GM21526 (cell line): ENCODE data around the gene HRH2.
"Not testable (repeated sequence)": the region's sequence is repeated elsewhere in the genome, so short reads cannot be mapped to it uniquely, and the experiment has no call there.

ENCODE experiments used
- ATAC-seq: cut with Tn5 transposase; IDR thresholded peaks from one replicate; pipeline ENCODE4 v1.9.1; 2021; ENCODE audit warnings: moderate library complexity; ENCODE audit not compliant: unreplicated experiment, low FRiP score

HRH2 gene

GRCh38 chr5:175657593-175658271 is at the start of gene HRH2:
Gene HRH2 (plus strand): TSS chr5:175658071. CDS start chr5:175683234, 25,163 bp downstream.
- ATAC-seq, result no peak

DNA sequence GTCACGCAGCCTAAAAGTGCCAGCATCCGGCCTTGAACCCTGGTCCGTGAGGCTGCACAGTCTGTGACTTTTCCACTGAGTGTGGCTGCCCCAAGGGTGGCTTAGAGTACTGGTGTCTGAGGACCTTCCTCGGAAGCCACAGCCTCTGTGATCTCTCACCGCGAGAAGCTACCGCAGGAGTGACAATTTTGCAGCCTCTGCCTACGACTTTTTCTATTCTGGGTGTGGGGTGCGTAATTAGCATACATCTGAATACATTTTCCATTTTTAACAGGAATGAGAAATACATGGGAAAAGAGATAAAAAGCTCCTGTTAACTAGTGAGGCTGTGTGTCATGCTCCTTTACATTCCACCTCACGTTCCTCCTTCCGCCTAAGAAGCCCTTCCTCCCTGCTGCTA is 48.3 kb upstream of the HRH2 start:
- ATAC-seq, result no peak

DNA sequence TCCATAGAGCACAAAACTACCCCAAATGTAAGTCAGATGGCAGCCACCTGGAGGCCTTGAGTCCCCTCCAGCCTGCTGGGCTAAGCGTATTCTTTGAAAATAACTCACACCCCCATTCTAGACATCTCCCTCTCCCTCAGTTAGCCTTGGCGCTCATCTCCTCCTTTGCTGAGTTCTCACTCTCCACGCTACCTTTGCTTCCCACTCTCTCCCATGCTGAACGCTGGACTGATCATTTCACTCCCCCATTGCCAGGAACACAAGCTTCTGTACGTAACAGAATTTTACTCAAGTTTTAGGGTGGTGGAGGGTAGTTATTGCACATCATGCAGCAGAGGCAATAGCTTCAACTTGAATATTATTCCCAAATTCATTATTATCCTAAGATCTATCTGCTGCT is 47.5 kb upstream of the HRH2 start:
- no peak for ATAC-seq

DNA sequence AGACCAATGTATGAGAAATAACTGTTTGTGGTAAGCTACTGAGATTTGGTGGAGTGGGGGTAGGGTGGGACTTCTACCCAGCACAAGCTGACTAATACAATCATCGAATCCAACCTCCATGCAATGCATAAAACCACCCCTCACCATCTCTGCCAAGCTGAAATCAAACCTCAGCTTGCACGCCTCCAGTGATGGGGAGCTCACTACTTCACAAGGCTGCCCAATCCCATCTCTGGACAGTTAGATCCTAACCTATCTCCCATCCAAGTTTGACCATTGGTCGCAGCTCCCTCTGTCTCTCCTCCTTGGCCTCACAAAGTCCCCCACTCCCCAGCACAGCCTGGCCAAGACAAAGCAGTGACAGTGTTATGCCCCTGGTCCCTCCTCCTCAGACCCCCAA is 47.0 kb upstream of the HRH2 start:
- no peak for ATAC-seq

DNA sequence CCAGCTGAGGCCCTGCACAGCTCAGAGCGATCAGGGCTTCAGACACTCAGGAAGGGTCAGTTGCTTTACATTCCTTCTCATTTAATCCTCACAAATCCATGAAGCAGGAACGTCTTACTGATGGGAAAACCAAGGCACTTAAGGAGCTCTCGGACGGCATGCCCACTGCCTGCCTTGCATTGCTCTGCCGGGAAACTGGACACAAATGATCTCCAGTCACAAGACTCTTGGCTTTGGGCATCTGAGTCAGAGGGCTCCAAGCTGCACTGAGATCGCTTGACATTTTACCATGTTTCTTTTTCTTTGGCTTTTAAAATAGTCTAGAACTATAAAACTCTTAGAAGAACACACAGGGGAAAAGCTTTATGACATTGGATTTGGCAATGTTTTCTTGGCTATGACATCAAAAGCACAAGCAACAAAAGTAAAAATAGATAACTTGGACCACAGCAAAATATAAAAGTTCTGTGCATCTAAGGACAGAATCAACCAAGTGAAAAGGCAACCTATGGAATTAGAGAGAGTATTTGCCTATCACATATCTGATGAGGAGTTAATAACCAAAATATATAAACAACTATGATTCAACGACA is 43.6 kb upstream of the HRH2 start:
- ATAC-seq, result no peak

GRCh38 chr5:175614861-175615260 is 43.0 kb upstream of the HRH2 start:
- no peak for ATAC-seq

DNA sequence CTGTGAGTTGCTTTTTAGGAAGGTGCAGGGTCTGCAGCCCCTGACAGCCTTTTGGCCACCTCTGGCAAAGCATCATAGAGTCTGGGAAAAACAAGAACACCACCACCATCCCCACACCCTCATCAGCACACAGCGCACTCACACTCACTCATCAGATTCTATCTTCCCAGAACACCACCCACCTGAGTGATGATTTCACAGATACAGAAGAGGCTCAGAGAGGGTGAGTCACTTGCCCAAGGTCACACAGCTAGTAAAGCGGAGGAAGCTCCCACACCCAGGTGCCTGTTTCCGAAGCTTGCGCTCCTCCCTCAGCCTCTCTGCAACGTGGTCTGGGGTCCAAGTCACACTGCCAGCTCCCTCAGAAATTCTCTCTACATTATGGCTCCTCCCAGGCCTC is 41.8 kb upstream of the HRH2 start:
- no peak for ATAC-seq

- ATAC-seq, result not testable (repeated sequence)
Measured at GRCh38 chr5:175616527-175616926, 41.3 kb upstream of the HRH2 start.

DNA sequence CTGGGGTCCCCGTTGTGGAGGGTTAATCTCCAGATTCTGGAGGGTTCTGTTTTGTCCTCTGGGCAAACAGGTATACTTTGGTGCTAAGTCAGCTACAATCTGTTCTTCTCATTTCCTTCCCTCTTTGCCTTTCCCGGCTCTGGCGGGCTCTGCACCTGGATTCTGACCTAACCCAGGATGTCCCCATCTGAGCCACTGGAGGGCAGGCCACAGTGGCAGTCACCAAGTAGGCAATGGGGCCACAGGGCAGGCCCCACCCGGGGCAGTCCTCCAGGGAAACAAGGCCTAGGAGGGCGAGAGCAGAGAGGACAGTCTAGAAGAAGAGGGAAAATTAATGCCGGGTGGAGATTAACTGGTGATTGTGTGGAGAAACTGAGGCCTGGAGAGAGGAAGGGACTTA is 40.4 kb upstream of the HRH2 start:
- ATAC-seq, result no peak

DNA sequence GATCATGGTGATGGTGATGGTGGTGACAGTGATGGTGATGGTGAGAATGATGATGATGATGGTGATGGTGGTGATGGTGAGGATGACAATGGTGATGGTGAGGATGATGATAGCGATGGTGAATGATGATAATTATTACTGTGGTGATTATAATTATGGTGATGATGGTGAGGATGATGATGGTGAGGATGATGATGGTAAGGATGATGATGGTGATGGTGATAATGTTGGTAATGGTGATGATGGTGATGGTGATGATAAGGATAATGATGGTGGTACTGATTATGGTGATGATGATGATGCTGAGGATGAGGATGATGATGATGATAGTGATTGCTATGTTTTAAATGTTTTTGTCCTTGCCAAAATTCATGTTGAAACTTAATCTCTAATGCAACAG is 37.3 kb upstream of the HRH2 start:
- no peak for ATAC-seq

- ATAC-seq, result no peak
Measured at GRCh38 chr5:175621971-175622370, 35.9 kb upstream of the HRH2 start.

DNA sequence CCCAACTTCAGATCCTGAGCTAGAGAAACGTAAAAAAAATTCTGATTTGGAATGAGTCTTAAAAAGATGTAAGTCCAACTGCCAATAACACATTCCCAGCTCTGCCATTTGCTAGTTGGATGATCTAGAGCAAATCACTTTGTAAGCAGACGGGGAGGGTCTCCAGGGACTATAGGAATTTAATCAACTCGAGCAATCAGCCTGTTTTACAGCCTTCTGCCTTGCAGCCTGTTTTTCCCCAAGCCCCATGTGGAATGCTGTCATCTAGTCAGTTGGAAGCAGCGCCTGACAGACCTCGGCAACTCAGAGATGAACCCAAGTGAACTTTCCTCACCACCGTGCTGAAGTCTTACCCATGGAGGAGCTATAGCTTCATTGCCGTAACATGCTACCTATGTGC is 34.8 kb upstream of the HRH2 start:
- ATAC-seq, result no peak

DNA sequence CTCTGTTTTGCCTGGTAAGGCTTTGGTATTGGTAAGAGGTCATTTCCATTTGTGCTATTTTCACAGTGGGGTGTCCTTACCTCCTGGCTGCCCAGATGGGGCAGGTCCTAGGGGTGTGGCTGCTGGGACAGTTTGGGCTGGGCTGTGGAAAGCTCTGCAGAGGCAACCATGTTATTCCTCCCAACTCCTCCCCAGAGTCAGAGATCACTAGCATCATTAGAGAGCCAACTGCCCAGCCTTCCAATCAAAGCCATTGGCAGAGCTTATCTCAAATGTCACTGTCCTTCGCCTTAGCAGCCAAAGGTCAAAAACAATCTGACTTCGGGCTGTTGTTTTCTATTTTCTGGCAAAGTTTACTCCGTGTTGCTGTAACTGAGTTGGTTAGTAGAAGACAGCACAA is 33.6 kb upstream of the HRH2 start:
- ATAC-seq, result no peak

DNA sequence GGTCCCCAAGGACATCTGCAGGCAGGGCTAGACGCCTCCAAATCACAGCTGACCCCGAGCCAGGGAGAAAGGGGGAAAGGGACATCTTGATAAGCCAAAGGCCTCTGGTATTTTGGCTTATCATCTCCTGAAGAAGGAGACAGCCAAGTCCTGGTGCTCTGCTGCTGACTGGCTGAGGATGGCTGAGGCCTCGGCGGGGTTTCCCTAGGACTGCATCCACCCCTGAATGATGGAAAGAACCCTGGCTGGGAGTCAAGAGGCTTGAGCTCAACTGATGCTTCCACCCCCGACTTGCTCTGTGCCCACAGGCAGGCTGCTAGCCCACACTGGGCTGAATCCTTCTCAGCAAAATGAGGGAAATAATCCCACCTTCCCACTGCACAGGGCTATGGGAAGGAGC is 30.9 kb upstream of the HRH2 start:
- no peak for ATAC-seq

DNA sequence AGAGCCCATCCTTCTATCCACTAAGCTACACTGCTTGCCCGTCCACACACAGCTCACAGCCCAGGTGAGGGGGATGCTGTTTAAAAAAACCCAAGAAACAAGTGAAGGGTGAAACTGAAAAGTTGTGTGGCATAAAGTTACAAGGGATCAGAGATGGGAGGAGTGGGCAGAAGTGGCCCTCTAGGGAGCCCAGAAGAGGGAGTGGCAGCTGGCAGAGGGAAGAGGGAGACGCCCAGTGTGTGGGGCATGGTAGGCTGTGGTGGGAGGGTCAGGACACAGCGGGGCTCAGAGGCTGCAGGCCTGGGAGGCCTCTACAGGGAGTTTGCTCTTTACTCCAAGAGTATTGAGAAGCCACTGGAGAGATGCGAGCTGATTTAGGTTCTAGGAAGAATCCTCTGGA is 30.1 kb upstream of the HRH2 start:
- no peak for ATAC-seq

DNA sequence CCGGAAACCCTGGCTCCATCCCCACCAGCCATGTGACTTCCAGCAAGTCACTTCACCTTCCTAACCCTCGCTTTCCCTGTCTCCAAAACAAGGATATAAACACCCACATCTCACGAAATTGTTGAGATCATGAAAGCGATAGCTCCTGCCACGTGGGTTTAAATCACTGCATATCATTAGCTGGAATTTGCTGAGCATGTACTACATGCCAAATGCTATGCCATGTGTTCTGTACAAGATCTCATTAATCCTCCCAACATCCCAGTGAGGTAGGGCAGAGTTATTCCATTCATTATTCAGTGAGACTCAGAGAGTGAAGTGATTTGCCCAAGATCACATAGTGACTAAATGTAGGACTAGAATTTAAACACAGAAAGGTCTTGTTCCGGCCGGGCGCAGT is 29.2 kb upstream of the HRH2 start:
- ATAC-seq, result no peak

DNA sequence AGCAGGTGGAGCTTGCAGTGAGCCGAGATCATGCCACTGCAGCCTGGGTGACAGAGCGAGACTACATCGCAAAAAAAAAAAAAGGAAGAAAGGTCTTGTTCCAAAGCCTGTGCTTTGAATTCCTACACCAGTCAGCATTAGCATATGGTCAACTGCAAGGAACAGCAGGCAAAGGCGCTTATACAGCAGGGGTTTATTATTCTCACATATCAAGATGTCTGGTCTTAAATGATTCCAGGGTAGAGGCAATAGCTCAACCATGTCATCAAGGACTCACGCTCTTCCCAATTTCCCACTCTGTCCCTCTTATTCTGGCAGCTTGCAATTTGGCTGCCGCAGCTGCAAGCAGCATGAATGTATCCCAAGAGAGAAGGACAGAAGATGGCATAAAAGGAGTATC is 28.6 kb upstream of the HRH2 start:
- ATAC-seq, result no peak

DNA sequence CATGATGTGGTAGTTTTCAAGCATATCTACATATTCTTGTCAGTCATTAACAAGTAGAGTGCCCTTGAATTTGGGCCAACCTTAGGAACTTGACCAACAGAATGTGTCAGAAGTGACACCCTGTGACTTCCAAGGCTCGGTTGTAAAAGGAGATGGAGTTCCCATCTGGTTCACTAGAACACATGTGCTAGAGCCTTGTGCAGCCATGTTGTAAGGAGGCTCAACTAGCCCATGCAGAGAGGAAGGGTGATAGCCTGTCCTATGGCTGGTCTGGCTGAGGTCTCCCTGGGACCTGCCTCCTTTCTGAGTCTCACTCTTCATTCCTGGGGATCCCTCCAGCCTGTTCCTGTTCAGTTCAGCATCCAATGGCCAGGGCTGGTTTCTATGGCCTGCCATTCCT is 28.1 kb upstream of the HRH2 start:
- ATAC-seq, result no peak

DNA sequence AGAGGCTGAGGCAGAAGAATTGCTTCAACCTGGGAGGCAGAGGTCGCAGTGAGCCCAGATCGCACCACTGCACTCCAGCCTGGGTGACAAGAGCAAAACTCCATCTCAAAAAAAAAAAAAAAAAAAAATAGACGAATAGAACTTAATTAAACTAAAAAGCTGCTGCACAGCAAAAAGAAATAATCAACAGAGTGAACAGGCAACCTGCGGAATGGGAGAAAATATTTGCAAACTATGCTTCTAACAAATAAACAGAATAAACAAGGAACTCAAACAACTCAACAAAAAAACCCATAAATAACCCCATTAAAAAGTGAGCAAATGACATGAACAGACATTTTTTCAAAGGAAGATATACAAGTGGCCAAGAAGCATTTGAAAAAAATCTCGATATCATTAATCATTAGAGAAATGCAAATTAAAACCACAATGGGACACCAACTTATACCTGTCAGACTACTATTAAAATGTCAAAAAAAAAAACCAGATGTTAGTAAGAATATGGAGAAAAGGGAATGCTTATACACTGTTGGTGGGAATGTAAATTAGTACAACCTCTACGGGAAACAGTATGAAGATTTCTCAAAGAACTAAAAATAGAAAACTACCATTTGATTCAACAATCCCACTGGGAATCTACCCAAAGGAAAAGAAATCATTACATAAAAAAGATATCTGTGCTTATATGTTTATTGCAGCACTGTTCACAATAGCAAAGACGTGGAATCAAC is 21.9 kb upstream of the HRH2 start:
- no peak for ATAC-seq

- no peak for ATAC-seq
Measured at GRCh38 chr5:175638305-175638704, 19.6 kb upstream of the HRH2 start.

GRCh38 chr5:175640106-175640775 is 17.6 kb upstream of the HRH2 start:
- no peak for ATAC-seq
